GM19452 (cell line): ENCODE data around the gene LMF1.
"Not testable (repeated sequence)": the region's sequence is repeated elsewhere in the genome, so short reads cannot be mapped to it uniquely, and the experiment has no call there.

Source experiments
- ATAC-seq: cut with Tn5 transposase; IDR thresholded peaks from one replicate; pipeline ENCODE4 v1.9.1; 2021; ENCODE audit not compliant: unreplicated experiment

Gene LMF1

GRCh38 chr16:886084-886543 is 84.7 kb downstream of the LMF1 start:
- no peak for ATAC-seq

DNA sequence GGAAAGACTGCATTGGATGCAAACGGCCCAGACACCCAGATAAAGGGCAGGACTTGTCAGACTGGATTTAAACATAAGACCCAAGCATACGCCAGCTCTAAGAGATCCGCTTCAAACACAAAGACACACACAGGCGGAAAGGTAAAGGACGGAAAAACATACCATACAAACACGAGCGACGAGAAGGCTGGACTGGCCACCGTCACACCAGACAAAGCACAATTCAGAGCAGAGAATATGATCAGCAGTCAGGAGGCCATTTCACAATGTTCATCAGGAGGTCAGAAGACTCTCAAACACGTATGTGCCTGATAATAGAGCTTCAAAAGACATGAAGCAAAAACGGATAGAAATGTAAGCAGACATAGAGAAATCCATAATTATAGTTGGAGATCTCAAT is 85.4 kb downstream of the LMF1 start:
- no peak for ATAC-seq

- ATAC-seq = no peak
Measured at GRCh38 chr16:884232-884631, 86.6 kb downstream of the LMF1 start.

DNA sequence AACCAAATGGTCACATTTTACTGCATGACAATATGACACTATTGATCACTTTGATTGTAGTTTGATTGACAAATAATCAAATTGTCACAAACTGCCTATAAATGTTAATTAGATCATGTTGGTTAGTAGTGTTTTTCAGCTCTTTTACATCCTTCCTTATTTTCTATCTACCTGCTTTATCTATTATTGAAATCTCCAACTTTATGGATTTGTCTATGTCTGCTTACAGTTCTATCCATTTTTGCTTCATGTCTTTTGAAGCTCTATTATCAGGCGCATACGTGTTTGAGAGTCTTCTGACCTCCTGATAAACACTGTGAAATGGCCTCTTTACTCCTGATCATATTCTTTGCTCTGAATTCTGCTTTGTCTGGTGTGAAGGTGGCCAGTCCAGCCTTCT is 87.0 kb downstream of the LMF1 start:
- ATAC-seq = no peak

- no peak for ATAC-seq
Measured at GRCh38 chr16:883340-883739, 87.4 kb downstream of the LMF1 start.

DNA sequence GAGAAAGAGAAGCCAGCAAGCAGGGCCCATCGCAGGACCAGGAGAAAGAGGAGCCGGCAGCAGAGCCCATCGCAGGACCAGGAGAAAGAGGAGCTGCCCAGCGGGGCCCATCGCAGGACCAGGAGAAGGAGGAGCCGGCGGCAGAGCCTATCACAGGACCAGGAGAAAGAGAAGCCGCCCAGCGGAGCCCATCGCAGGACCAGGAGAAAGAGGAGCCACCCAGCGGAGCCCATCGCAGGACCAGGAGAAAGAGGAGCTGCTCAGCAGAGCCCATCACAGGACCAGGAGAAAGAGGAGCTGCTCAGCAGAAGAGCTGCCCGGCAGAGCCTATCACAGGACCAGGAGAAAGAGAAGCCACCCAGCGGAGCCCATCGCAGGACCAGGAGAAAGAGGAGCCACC is 88.1 kb downstream of the LMF1 start:
- ATAC-seq = not testable (repeated sequence)

GRCh38 chr16:882256-882655 is 88.5 kb downstream of the LMF1 start:
- no peak for ATAC-seq

- ATAC-seq = no peak
Measured at GRCh38 chr16:881219-882097, 89.3 kb downstream of the LMF1 start.

DNA sequence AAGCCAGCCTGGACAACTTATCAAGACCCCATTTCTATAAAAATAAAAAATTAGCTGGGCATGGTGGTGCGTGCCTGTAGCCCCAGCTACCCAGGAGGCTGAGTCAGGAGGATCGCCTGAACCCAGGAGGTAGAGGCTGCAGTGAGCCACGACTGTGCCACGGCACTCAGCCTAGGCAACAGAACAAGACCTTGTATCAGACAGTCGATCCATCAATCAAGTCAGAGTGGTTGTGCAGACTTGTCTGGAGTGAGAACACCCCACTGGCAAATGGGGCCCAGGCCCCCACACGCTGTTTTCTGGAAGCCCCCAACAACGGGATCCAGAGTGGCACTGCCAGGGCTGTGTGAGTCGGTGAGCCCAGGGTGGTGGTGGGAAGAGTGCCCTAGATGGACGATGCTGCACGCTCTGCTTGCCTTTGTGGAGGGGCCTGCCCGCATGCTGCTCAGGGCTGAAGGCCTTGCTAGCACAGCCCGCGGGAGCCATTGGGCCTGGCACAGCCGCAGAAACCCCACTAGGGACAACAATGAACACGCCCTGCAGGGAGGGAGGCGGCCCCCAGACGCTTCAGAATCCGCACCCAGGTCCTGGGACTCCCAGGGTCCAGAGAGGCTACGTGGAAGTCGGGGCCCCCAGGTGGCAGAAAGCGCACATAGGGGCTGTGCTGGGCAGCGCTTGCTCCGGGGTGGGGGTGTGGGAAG is 90.2 kb downstream of the LMF1 start:
- no peak for ATAC-seq

DNA sequence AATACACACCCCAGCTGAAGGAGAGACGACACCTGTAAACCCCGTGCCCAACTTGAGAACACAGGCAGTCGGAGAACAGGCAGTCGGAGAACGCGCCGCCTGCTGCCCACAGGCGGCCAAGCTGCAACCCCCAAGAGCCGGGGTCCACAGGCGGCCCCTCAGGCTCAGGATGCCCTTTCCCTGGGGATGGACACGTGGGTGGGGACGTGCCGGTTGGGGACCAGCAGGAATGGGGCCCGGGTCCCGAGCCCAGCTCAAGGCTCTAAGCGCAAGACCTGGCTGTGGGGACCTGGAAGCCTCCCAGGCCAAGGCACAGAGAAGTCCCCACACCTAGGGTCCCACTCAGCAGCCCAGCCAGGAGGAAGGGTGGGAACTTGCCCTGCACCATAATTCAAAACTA is 90.8 kb downstream of the LMF1 start:
- ATAC-seq = no peak

GRCh38 chr16:879461-879861 is 91.3 kb downstream of the LMF1 start:
- no peak for ATAC-seq

GRCh38 chr16:878886-879285 is 91.9 kb downstream of the LMF1 start:
- ATAC-seq = no peak

GRCh38 chr16:878072-878784 is 92.6 kb downstream of the LMF1 start:
- ATAC-seq = no peak

- ATAC-seq = no peak
Measured at GRCh38 chr16:877242-878071, 93.3 kb downstream of the LMF1 start.

DNA sequence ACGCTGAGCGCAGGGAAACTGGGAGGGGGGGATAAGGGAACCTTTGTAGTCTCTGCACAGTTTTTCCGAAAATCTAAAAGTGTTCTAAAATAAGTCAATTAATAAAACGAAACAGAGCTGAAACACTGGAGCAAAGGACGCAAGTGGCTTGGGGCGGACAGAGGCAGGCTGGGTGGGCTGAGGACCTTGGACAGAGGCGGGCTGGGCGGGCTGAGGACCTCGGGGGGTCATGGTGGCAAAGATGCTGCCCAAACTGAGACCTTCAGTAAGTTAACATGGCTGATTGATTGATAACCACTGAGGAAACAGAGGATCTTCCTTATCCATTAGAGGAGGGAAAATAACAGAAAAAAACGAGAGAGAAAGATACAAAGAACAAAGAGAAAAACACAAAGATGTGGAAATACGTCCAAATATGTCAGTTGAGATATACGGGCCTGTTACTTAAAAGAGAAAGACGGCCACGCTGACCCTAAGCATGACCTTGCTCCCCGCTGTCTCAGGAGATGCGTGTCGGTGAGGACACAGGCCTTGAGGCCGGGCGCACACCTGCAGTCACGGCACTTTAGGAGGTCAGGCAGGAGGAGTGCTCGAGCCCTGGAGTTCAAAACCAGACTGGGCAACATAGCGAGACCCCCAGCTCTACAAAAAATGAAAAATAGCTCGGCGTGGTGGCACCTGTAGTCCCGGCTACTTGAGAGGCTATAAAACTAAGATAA is 94.1 kb downstream of the LMF1 start:
- ATAC-seq = no peak

DNA sequence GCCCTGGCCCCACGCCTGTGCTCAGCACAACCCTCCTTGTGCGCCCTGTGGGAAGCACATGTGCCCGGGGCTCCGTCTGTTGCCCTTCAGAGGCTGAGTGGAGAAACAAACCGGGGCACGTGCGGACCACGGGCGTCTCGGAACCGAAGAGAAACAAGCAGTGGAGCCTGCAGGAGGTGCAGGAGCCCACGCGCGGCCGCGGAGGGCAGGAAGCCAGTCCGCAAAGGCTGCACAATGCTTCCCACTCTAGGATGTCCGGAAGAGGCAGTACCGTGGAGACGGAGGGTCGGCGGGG is 94.8 kb downstream of the LMF1 start:
- ATAC-seq = no peak

DNA sequence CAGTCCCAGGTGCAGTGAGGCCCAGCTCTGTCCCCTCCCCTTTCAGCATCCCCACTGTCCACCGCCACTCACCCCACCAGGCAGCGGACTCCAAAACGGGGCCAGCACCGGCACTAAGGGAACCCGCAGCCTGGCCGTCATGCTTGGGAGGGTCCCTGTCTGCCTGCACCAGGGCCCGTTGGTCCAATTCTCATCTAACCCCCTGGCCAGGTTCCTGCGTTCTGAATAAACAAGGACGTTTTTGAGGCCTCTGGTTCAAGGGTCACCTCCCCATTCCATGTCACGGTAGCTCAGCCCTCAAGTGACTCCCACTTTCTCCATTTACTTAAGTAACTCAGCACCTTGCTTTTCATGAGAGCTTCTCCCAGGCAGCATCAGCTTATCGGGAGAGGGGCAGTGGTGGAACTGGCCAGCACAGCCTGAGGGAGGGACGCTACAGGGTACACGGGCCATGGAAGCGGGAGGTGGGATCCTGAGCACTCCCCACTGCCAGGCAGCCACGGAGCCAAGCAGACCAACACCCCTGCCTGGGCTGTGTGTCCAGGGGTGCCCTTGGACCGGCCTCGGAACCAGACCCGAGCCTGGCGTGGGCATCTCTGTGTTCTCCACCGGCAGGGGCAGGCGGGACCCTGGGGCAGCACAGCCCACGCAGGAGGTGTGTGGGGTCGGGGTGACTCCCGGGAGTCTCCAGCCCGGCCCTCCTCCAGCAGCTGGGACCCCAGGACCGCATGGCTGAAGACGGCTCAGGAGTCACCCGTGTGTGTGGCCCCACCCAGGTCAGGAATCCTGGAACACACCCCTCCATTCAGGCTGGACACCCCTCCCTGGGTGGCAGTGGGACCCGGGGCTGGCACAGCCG is 95.4 kb downstream of the LMF1 start:
- ATAC-seq = no peak

GRCh38 chr16:874366-875181 is 96.2 kb downstream of the LMF1 start:
- no peak for ATAC-seq

DNA sequence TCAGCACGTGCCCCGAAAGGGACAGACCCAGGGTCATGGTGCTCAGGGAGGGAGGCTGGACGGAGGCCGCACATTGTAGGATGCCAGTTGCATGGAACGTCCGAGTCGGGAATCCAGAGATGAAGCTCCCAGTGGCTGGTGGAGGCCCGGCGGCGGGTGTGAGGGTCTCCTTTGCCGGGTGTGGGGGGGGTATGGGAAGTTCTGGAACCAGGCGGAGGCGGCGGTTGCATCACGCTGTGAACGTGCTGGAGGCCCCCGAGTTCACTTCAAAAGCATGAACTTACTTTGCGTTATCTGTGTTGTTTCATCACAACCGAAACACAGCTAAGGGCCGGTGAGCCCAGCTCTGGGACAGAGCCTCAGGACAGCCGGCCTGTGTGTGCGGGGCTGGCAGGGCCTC is 96.9 kb downstream of the LMF1 start:
- ATAC-seq = no peak
